Astrocyte (in vitro differentiated cells and primary cell): ENCODE measurements around the gene ASB16.
"Not testable (repeated sequence)": the region's sequence is repeated elsewhere in the genome, so short reads cannot be mapped to it uniquely, and the experiment has no call there.

ENCODE experiments used
- CTCF ChIP-seq: IDR thresholded peaks from 2 replicates; pipeline ENCODE4 v1.5.1; 2011; ENCODE audit warnings: low read depth, mild to moderate bottlenecking, inconsistent platforms, low read length, moderate library complexity; ENCODE audit not compliant: insufficient read depth
- EZH2 ChIP-seq: IDR thresholded peaks from 2 replicates; pipeline ENCODE4 v1.6.1; 2012; ENCODE audit warnings: mild to moderate bottlenecking, low read length, inconsistent platforms; ENCODE audit not compliant: insufficient read depth

GRCh38 chr17:44131372-44131771 lies 39.1 kb upstream of the ASB16 start:
- not testable (repeated sequence) for TF ChIP-seq EZH2, CTCF
